ENCODE results near the gene SPSB4. TPM values are rescaled to one million over a fixed set of nuclear protein-coding genes. Genes with fewer than 3 reads are reported as not detected.
"Not testable (repeated sequence)": the region's sequence is repeated elsewhere in the genome, so short reads cannot be mapped to it uniquely, and the experiment has no call there.

Gene SPSB4
- total RNA-seq, 1 experiment from 2014 or later, result 0.05 TPM

DNA sequence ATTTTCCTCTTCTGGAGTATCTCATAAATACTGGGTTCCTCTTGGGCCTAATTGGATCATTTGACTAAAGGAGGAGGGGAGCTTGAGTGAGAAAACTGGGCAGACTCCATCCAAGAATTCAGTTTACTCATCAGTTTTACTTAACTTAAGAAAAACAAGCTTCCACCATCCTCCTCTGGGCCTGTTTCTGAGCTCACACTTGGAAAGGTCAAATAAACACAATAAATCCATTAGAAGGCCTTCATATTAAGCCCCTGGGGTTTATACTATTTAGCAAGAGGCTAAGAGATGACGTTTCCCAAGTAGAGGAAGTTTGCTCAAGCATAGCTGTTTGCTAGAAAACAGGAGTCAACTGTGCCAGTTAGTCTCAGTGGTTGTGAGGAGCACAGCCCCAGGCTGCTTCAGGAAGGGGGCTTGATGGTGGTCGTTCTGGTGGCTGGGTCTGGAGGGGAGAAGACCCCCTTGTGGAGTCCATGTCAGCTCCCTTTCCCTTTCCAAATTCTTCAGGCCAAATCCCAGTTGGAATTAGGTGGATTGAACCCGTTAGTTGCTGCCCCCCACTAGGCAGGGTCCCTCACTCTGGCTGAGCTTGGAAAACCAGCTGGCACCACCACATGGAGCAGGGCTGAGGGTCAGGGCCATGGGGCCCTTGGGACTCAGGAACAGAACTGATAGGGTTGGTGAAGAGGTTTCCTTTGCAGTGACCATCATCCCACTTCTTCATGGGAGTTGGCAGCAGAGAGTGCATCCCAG, 64.8 kb downstream of the SPSB4 start:
- TF ChIP-seq, protein P1, sequence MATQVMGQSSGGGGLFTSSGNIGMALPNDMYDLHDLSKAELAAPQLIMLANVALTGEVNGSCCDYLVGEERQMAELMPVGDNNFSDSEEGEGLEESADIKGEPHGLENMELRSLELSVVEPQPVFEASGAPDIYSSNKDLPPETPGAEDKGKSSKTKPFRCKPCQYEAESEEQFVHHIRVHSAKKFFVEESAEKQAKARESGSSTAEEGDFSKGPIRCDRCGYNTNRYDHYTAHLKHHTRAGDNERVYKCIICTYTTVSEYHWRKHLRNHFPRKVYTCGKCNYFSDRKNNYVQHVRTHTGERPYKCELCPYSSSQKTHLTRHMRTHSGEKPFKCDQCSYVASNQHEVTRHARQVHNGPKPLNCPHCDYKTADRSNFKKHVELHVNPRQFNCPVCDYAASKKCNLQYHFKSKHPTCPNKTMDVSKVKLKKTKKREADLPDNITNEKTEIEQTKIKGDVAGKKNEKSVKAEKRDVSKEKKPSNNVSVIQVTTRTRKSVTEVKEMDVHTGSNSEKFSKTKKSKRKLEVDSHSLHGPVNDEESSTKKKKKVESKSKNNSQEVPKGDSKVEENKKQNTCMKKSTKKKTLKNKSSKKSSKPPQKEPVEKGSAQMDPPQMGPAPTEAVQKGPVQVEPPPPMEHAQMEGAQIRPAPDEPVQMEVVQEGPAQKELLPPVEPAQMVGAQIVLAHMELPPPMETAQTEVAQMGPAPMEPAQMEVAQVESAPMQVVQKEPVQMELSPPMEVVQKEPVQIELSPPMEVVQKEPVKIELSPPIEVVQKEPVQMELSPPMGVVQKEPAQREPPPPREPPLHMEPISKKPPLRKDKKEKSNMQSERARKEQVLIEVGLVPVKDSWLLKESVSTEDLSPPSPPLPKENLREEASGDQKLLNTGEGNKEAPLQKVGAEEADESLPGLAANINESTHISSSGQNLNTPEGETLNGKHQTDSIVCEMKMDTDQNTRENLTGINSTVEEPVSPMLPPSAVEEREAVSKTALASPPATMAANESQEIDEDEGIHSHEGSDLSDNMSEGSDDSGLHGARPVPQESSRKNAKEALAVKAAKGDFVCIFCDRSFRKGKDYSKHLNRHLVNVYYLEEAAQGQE (IDR thresholded peaks at IDR 0.05; ENCODE audit: insufficient read depth in 1 of 2, low read depth in 2 of 2, low read length in 1 of 2), result no peak
- TF ChIP-seq, protein P2, sequence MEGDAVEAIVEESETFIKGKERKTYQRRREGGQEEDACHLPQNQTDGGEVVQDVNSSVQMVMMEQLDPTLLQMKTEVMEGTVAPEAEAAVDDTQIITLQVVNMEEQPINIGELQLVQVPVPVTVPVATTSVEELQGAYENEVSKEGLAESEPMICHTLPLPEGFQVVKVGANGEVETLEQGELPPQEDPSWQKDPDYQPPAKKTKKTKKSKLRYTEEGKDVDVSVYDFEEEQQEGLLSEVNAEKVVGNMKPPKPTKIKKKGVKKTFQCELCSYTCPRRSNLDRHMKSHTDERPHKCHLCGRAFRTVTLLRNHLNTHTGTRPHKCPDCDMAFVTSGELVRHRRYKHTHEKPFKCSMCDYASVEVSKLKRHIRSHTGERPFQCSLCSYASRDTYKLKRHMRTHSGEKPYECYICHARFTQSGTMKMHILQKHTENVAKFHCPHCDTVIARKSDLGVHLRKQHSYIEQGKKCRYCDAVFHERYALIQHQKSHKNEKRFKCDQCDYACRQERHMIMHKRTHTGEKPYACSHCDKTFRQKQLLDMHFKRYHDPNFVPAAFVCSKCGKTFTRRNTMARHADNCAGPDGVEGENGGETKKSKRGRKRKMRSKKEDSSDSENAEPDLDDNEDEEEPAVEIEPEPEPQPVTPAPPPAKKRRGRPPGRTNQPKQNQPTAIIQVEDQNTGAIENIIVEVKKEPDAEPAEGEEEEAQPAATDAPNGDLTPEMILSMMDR (IDR thresholded peaks at IDR 0.05), result no peak
- TF ChIP-seq POLR2AphosphoS5 (IDR thresholded peaks at IDR 0.05; ENCODE audit: low read depth, low read length), result no peak
- TF ChIP-seq SIN3A (IDR thresholded peaks at IDR 0.05; ENCODE audit: borderline replicate concordance, insufficient read depth, low read depth, low read length), result no peak
- no peak for TF ChIP-seq TCF7L2 (IDR thresholded peaks at IDR 0.05; ENCODE audit: low read depth, low read length)

DNA sequence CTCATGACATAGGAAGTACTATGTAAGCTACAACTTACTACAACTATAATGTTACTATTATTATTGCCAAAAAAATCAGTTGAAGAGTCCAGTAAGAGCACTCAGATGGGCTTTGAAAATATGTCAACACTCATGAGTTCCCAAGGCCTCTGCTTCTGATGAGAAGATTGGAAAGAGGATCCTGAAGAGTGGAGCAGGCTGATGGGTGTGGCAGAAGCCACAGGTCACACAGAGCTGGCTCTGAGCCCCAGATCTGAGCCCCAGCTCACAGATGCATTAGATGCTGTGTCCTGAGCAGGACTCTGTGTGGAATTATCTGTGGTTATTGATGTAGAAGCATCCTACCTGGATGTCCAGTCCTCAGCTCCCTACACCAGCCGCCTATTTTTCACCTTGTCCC, 65.6 kb downstream of the SPSB4 start:
- Histone ChIP-seq H3K27me3 (ENCODE audit: control insufficient read depth, insufficient read depth, low read length) (no peaks in the 10 kb centered on the region), H3K27ac (ENCODE audit: low read length) (no peak overlapping the region), H3K9me3 (ENCODE audit: control insufficient read depth, insufficient read depth, low read depth, low read length) (no peaks in the 10 kb centered on the region), H3K4me1 (ENCODE audit: control insufficient read depth, insufficient read depth, low read length) (no peaks in the 10 kb centered on the region), H3K36me3 (ENCODE audit: control insufficient read depth, insufficient read depth, low read length) (no peaks in the 10 kb centered on the region), H3K4me3 (ENCODE audit: low read depth in 2 of 2, low read length in 2 of 2) (no peak overlapping the region)
- TF ChIP-seq POLR2AphosphoS5 (IDR thresholded peaks at IDR 0.05; ENCODE audit: low read depth, low read length) (no peak), SIN3A (IDR thresholded peaks at IDR 0.05; ENCODE audit: borderline replicate concordance, insufficient read depth, low read depth, low read length) (no peak), TCF7L2 (IDR thresholded peaks at IDR 0.05; ENCODE audit: low read depth, low read length) (no peak)
- TF ChIP-seq, protein P1 (IDR thresholded peaks at IDR 0.05; ENCODE audit: insufficient read depth in 1 of 2, low read depth in 2 of 2, low read length in 1 of 2), result no peak
- TF ChIP-seq, protein P2 (IDR thresholded peaks at IDR 0.05), result no peak
- no TSS peak for BruUV-seq (replicated peaks)
- ChIA-PET POLR2A (no interaction called here), CTCF (no interaction called here)
- intact Hi-C loops (cut with micrococcal nuclease; ENCODE audit: unreplicated experiment) (no loop called here), in situ Hi-C loops (cut with HindIII; ENCODE audit: low pct_unique_long_range_greater_than_20kb, low sequenced_read_pairs) (no loop called here)
- DNase-seq (ENCODE audit: low read depth, low spot score) (no peak), ATAC-seq (no peak)

More for the DNA sequence above, 64.8 kb downstream of the SPSB4 start:
- no peaks in the 10 kb centered on the region for H3K9me3 ChIP-seq (ENCODE audit: control insufficient read depth, insufficient read depth, low read depth, low read length)
- ChIA-PET CTCF (interaction anchor here (1.0 kb wide), 1 partner anchor 12 kb away, joined by 3 read pairs; no protein-coding TSS in a partner anchor), POLR2A (no interaction called here)
- H3K4me1 ChIP-seq (ENCODE audit: control insufficient read depth, insufficient read depth, low read length), result no peaks in the 10 kb centered on the region
- no peaks in the 10 kb centered on the region for H3K27me3 ChIP-seq (ENCODE audit: control insufficient read depth, insufficient read depth, low read length)
- DNase-seq (ENCODE audit: low read depth, low spot score) (no peak), ATAC-seq (no peak)
- no peak overlapping the region for H3K4me3 ChIP-seq (ENCODE audit: low read depth in 2 of 2, low read length in 2 of 2)
- intact Hi-C loops (cut with micrococcal nuclease; ENCODE audit: unreplicated experiment) (no loop called here), in situ Hi-C loops (cut with HindIII; ENCODE audit: low pct_unique_long_range_greater_than_20kb, low sequenced_read_pairs) (no loop called here)
- BruUV-seq (replicated peaks), result no TSS peak
- H3K36me3 ChIP-seq (ENCODE audit: control insufficient read depth, insufficient read depth, low read length), result no peaks in the 10 kb centered on the region
- H3K27ac ChIP-seq (ENCODE audit: low read length), result no peak overlapping the region

DNA sequence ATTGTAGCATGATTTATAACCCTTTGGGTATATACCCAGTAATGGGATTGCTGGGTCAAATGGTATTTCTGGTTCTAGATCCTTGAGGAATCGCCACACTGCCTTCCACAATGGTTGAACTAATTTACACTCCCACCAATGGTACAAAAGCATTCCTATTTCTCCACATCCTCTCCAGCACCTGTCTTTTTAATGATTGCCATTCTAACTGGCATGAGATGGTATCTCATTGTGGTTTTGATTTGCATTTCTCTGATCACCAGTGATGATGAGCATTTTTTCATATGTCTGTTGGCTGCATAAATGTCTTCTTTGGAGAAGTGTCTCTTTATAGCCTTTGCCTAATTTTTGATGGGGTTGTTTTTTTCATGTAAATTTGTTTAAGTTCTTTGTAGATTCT, 66.8 kb downstream of the SPSB4 start:
- BruUV-seq (replicated peaks); H3K27me3 ChIP-seq (ENCODE audit: control insufficient read depth, insufficient read depth, low read length); ATAC-seq; H3K4me3 ChIP-seq (ENCODE audit: low read depth in 2 of 2, low read length in 2 of 2); H3K36me3 ChIP-seq (ENCODE audit: control insufficient read depth, insufficient read depth, low read length); CTCF ChIA-PET; DNase-seq (ENCODE audit: low read depth, low spot score); POLR2A ChIA-PET; intact Hi-C loops (cut with micrococcal nuclease; ENCODE audit: unreplicated experiment); H3K9me3 ChIP-seq (ENCODE audit: control insufficient read depth, insufficient read depth, low read depth, low read length); H3K27ac ChIP-seq (ENCODE audit: low read length); in situ Hi-C loops (cut with HindIII; ENCODE audit: low pct_unique_long_range_greater_than_20kb, low sequenced_read_pairs); H3K4me1 ChIP-seq (ENCODE audit: control insufficient read depth, insufficient read depth, low read length): not testable (repeated sequence)
